HepG2 (cell line): ENCODE measurements around the gene CHFR. TPM values are rescaled to one million over a fixed set of nuclear protein-coding genes. Genes with fewer than 3 reads are reported as not detected.
A peak's percentile ranks its signal among the peaks of the same experiment; 100 is the strongest.

Experiments used
- ATAC-seq: fragments of 200-7000 bp; cut with Tn5 transposase; 3 replicates; pipeline ENCODE4 v1.9.1; 2020; ENCODE audit warnings: mild to moderate bottlenecking, moderate library complexity
- BruUV-seq: library from RNA; stranded (reverse); fragments of 400-500 nt; replicated peaks from 2 replicates; lab custom pipeline; 2021; lab: Mats Ljungman, UMichigan
- CTCF ChIA-PET: fragments of 300-600 bp; formaldehyde crosslinking; extraction: SDS; loops from one replicate; lab custom pipeline; 2021; ENCODE audit warnings: low total read pairs, inconsistent platforms, low intra/inter-chr PET ratio; lab: Yijun Ruan, JAX
- POLR2A ChIA-PET: fragments of 350-600 bp; sonication (Branson Sonifier 250); formaldehyde crosslinking; loops from one replicate; lab custom pipeline; 2020; ENCODE audit warnings: antibody characterized with exemption, inconsistent platforms; lab: Yijun Ruan, JAX
- DNase-seq: peaks from one replicate; pipeline ENCODE4 v3.0.0-alpha.2; 2015; ENCODE audit warnings: low spot score
- FAIRE-seq: peaks from 3 replicates; lab custom pipeline; 2011; peaks lifted over from hg19 to GRCh38; lab: Jason Lieb, UNC
- H2AFZ ChIP-seq: one replicate; pipeline ENCODE4 v1.6.1; 2011; ENCODE audit warnings: low read length, inconsistent platforms
- H3K27ac ChIP-seq: fragments of 300-600 bp; 3 replicates; pipeline ENCODE4 v1.8.0; 2011; ENCODE audit warnings: mixed run types, mild to moderate bottlenecking, mixed read lengths, low read length, inconsistent platforms; ENCODE audit not compliant: insufficient read depth; ENCODE audit errors: extremely low read length
- H3K27me3 ChIP-seq, 2 experiments: fragments of 200-600 bp in 1 of 2; 2 replicates in 1 of 2; 3 replicates in 1 of 2; pipeline versions ENCODE4 v1.6.0 to v1.8.0; 2011; ENCODE audit warnings: low read length in 2 of 2, mild to moderate bottlenecking in 2 of 2, moderate library complexity in 2 of 2, inconsistent platforms in 1 of 2; ENCODE audit not compliant: insufficient read depth in 2 of 2, control insufficient read depth in 1 of 2
- H3K36me3 ChIP-seq, 2 experiments: fragments of 200-600 bp in 1 of 2; replicated peaks in 1 of 2; 2 replicates in 1 of 2; 3 replicates in 1 of 2; pipeline versions ENCODE4 v1.5.1 to v1.8.0; 2011; ENCODE audit warnings: low read length in 2 of 2, inconsistent platforms in 1 of 2; ENCODE audit not compliant: insufficient read depth in 2 of 2, control insufficient read depth in 1 of 2
- H3K4me1 ChIP-seq: 2 replicates; pipeline ENCODE4 v1.5.1; 2012; ENCODE audit warnings: low read length, inconsistent platforms; ENCODE audit not compliant: insufficient read depth
- H3K4me2 ChIP-seq: 2 replicates; pipeline ENCODE4 v1.6.0; 2011; ENCODE audit warnings: low read depth, low read length, inconsistent platforms
- H3K4me3 ChIP-seq, 3 experiments: fragments of 200-600 bp in 1 of 3; sonication (generic), shearing (Covaris generic) in 1 of 3; replicated peaks in 1 of 3; 2 replicates each; pipeline ENCODE4 v1.5.1; 2011 to 2016; ENCODE audit warnings: low read length in 3 of 3, inconsistent platforms in 2 of 3, low read depth in 2 of 3, mild to moderate bottlenecking in 2 of 3, control low read depth in 1 of 3, mixed read lengths in 1 of 3; ENCODE audit not compliant: insufficient read depth in 1 of 3
- H3K79me2 ChIP-seq: one replicate; pipeline ENCODE4 v1.6.1; 2011; ENCODE audit warnings: low read length, inconsistent platforms; ENCODE audit not compliant: insufficient read depth
- H3K9ac ChIP-seq: 2 replicates; pipeline ENCODE4 v1.6.0; 2011; ENCODE audit warnings: mild to moderate bottlenecking, low read depth, low read length, inconsistent platforms; ENCODE audit not compliant: insufficient read depth
- H3K9me3 ChIP-seq: 2 replicates; pipeline ENCODE4 v1.5.1; 2012; ENCODE audit warnings: mild to moderate bottlenecking, low read length
- H4K20me1 ChIP-seq: 2 replicates; pipeline ENCODE4 v1.6.0; 2011; ENCODE audit warnings: inconsistent platforms, mild to moderate bottlenecking, low read length, moderate library complexity; ENCODE audit not compliant: insufficient read depth
- AGO2 ChIP-seq: fragments of 200-400 bp; formaldehyde crosslinking; optimal IDR thresholded peaks from 2 replicates; pipeline ENCODE3; 2017; ENCODE audit warnings: mild to moderate bottlenecking, low read depth, low read length, moderate library complexity
- EP300 ChIP-seq, 3 experiments: sonication (generic) in 1 of 3; formaldehyde crosslinking in 1 of 3; IDR thresholded peaks; 2 replicates each; pipeline versions ENCODE4 v1.5.1 to v1.6.1; 2011 to 2020; ENCODE audit warnings: low read depth in 2 of 3, low read length in 2 of 3, borderline replicate concordance in 1 of 3, improper control_type of control experiment in 1 of 3, mild to moderate bottlenecking in 1 of 3, missing genetic modification reagents in 1 of 3, moderate library complexity in 1 of 3
- ETV5 ChIP-seq: IDR thresholded peaks from 2 replicates; pipeline ENCODE4 v1.6.1; 2018; ENCODE audit warnings: missing biosample characterization, missing genetic modification reagents, inconsistent platforms, borderline replicate concordance
- HNRNPLL ChIP-seq: fragments of 200-400 bp; formaldehyde crosslinking; IDR thresholded peaks from 2 replicates; pipeline ENCODE4 v1.6.1; 2017; ENCODE audit warnings: mild to moderate bottlenecking, low read depth, low read length; ENCODE audit not compliant: poor library complexity, severe bottlenecking
- NFYC ChIP-seq: IDR thresholded peaks from 2 replicates; pipeline ENCODE4 v1.6.1; 2016; ENCODE audit warnings: missing genetic modification reagents, missing compliant biosample characterization
- ZXDC ChIP-seq: sonication (generic); formaldehyde crosslinking; IDR thresholded peaks from 2 replicates; pipeline ENCODE4 v1.5.0; 2020; ENCODE audit warnings: mild to moderate bottlenecking, missing genetic modification reagents
- WGBS: methylation state at CpG from one replicate; pipeline ENCODE4 v1.1.6; 2017; ENCODE audit warnings: low lambda C conversion rate; 5-methylcytosine and 5-hydroxymethylcytosine counted together
- in situ Hi-C: cut with HindIII; loops from 2 replicates; pipeline ENCODE4 v1.10.0; 2017; ENCODE audit warnings: low pct_unique_long_range_greater_than_20kb; ENCODE audit not compliant: extremely low pct_ligation_motif_present
- intact Hi-C: fragments of 100-400 bp; cut with micrococcal nuclease; formaldehyde crosslinking; loops from one replicate; pipeline ENCODE4 v1.10.0; 2022; ENCODE audit not compliant: unreplicated experiment
- polyA plus RNA-seq, 8 experiments: library from polyadenylated mRNA; depleted of rRNA in 3 of 8; stranded (reverse) in 7 of 8; unstranded in 1 of 8; fragments of >200 nt; fragmentation: Illumina TruSeq in 4 of 8; extraction: Trizol in 4 of 8; gene quantifications; 2 replicates each; pipeline versions ENCODE4 v1.2.1 to v1.2.3, GENCODE V29; 2011 to 2016; ENCODE audit warnings: low read depth in 4 of 8, missing spikeins in 1 of 8, mixed read lengths in 1 of 8; ENCODE audit not compliant: insufficient read depth in 1 of 8
- total RNA-seq, 5 experiments: library from RNA; depleted of rRNA; stranded (reverse); fragments of >200 nt; fragmentation: Illumina TruSeq; extraction: Trizol; gene quantifications; 2 replicates each; pipeline ENCODE4 v1.2.3, GENCODE V29; 2016; ENCODE audit warnings: low read depth in 1 of 5
- TF ChIP-seq, protein P1 (sequence below): sonication (generic); formaldehyde crosslinking; IDR thresholded peaks from 2 replicates; pipeline ENCODE4 v1.5.1; 2020; ENCODE audit warnings: mild to moderate bottlenecking, missing genetic modification reagents, moderate library complexity

Gene CHFR
- total and polyA plus RNA-seq, 2 of the 13 experiments (the other 11 are each of a cell fraction or from before 2014, with no cell fraction given), result 21.4 to 21.5 TPM

DNA sequence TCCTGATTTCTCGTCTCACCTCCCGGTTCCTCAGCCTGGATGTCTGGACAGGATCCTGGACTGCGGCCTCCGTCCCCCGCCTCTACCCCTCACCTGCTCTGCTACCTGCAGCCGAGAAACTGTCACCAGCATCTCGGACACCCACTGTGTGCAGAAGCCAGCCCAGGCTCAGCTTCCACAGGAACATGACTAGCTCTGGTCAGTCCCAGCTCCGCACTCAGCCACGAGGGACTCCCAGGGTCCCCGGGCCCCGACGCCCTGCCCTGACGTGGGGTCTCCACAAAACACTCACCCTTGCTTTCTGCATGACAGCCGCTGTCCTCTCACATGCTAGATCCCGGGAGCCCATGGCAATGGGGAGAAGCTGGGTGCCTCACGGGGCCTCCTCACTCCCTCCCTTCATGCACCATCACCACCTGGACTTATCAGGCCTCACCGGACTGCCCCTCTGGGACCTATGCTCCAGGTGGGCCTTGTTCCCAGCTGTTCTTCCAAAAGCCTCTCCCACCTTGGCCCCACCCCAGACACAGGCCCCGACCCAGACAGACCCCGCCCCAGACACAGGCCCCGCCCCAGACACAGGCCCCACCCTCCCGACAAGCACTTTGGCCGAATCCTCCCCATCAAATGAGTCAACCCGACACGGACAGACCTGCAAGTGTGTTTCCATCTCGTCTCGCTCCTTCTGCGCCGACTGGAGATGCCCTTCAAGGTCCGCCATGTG is 98.9 kb downstream of the CHFR start:
- H3K27me3 ChIP-seq, result no peaks in the 10 kb centered on the region; a peak in 1 of 5 replicates
- TF ChIP-seq AGO2, result peak; percentile 2
- TF ChIP-seq, protein P1, sequence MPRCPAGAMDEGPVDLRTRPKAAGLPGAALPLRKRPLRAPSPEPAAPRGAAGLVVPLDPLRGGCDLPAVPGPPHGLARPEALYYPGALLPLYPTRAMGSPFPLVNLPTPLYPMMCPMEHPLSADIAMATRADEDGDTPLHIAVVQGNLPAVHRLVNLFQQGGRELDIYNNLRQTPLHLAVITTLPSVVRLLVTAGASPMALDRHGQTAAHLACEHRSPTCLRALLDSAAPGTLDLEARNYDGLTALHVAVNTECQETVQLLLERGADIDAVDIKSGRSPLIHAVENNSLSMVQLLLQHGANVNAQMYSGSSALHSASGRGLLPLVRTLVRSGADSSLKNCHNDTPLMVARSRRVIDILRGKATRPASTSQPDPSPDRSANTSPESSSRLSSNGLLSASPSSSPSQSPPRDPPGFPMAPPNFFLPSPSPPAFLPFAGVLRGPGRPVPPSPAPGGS (CRISPR knock-in tag), result no peak
- no peak for TF ChIP-seq EP300 (IDR thresholded peaks at IDR 0.05; ENCODE audit: low read depth in 2 of 2, low read length in 2 of 2)
- TF ChIP-seq EP300 (CRISPR knock-in tag; IDR thresholded peaks at IDR 0.05; ENCODE audit: borderline replicate concordance), result no peak
- no peak for TF ChIP-seq NFYC (CRISPR knock-in tag)
- peak; percentile 9 for TF ChIP-seq HNRNPLL
- no peak for TF ChIP-seq ETV5 (CRISPR knock-in tag)
- TF ChIP-seq ZXDC (CRISPR knock-in tag), result no peak
- ChIA-PET CTCF (no interaction called here), POLR2A (no interaction called here)
- H3K9me3 ChIP-seq, result no peaks in the 10 kb centered on the region
- no peak overlapping the region for H3K27ac ChIP-seq
- H3K4me2 ChIP-seq, result no peak overlapping the region
- H3K36me3 ChIP-seq, result peaks cover 32 to 59% of the 10 kb centered on the region in 2 experiments; a peak in 4 of 5 replicates
- in situ Hi-C loops (no loop called here), intact Hi-C loops (no loop called here)
- no peak overlapping the region for H3K9ac ChIP-seq
- no peak for FAIRE-seq
- WGBS, result 96% methylated on average over 29 of the region's 29 CpGs
- H2AFZ ChIP-seq, result no peak overlapping the region
- H3K4me1 ChIP-seq, result no peaks in the 10 kb centered on the region
- ATAC-seq, result peak; percentile 28
- DNase-seq, result no peak
- H3K79me2 ChIP-seq, result no peaks in the 10 kb centered on the region
- no TSS peak for BruUV-seq
- no peak overlapping the region for H3K4me3 ChIP-seq
- no peaks in the 10 kb centered on the region for H4K20me1 ChIP-seq
